GM18951 (cell line): ENCODE results near the gene IREB2.

Experiments
- POLR2A ChIP-seq: IDR thresholded peaks from 4 replicates; pipeline ENCODE4 v1.6.1; 2011; ENCODE audit warnings: mild to moderate bottlenecking; ENCODE audit not compliant: insufficient read length, insufficient read depth; ENCODE audit errors: extremely low read depth
- in situ Hi-C: fragments of 300-500 bp; cut with MboI; formaldehyde crosslinking; loops from one replicate; pipeline ENCODE4 v1.12.0; 2022; ENCODE audit warnings: low sequenced_read_pairs, mixed read lengths, inconsistent platforms; ENCODE audit not compliant: unreplicated experiment

The IREB2 gene

DNA sequence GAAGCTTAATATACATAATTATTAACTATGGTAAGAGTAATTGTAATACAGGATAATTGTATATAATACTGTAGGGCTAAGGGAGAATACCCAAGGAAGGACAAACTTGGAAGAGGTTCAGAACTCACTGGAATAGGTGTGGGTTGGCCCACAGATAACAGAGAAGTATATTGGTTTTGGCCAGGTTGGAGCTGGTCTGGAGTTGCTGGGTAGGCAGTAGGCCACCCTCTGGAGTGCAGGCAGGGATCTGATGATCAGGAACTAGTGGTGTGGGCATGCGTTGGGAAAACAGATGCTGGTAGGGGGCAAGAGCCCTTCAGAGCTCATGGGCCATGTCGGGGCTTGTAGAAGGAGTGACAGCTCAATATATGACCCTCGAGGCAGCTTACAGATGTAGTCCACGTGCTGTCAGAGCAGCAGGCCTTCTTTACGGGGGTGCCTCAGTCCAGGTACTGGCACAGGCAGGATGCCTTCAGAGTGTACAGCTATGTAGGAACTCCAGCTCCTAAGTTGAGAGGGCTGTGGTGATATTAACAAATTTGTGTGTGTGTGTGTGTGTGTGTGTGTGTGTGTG is 12.4 kb downstream of the IREB2 start:
- TF ChIP-seq POLR2A, result no peak
- in situ Hi-C loops, result no loop called here

DNA sequence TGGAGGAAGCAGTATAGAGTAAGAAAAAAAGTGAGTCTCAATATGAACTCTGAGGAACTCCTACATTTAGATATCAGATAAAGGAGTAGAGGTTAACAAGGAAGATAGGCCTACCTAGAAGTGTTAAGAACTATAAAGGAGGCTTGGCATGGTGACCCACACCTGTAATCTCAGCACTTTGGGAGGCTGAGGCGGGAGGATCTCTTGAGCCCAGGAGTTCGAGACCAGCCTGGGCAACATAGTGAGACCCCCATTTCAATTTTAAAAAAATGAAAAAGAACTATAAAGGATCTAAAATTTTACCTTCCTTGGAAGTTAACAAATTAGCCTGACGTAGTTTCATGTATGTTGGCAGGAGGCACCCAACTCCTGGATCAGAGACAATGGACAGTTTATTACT is 14.5 kb downstream of the IREB2 start:
- no peak for TF ChIP-seq POLR2A
- in situ Hi-C loops, result no loop called here

DNA sequence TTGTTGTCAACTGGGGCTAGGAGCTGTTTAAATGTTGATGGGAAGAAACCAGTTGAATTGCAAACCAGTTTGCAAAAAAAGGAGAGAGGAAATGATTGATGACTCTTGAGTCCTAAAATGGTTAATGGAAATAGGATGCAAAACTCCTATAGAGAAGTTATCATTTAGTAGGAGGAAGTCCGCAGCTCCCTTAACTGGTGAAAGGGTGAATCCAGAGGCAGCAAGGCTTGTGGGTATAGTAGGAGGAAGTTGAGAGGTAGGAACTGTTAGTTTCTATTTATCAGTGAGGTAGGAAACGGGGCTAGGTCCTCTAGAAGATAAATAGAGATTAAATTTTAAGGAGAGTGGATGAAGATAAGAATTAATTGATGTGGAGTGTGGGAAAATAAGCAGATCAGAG is 15.4 kb downstream of the IREB2 start:
- in situ Hi-C loops, result no loop called here
- no peak for TF ChIP-seq POLR2A

DNA sequence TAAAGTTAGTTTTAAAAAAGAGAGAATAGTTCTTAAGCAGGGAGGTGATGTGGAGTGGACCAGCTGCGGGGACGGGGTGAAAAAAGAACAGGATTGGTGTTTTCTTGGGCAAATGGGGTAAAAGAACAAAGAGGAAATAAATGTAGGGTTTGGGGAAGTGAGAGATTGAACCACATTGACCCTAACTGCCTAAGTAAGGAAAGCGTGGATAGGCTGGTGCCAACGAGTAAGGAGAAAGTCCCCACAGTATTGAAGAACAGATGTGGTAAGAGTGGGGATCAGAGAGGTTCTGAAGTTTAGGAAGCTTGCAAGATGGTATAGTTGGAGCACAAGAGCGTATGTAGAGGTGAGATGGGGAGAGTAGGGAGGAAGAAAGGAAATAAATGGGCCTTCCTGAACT is 17.0 kb downstream of the IREB2 start:
- in situ Hi-C loops, result no loop called here
- TF ChIP-seq POLR2A, result no peak

DNA sequence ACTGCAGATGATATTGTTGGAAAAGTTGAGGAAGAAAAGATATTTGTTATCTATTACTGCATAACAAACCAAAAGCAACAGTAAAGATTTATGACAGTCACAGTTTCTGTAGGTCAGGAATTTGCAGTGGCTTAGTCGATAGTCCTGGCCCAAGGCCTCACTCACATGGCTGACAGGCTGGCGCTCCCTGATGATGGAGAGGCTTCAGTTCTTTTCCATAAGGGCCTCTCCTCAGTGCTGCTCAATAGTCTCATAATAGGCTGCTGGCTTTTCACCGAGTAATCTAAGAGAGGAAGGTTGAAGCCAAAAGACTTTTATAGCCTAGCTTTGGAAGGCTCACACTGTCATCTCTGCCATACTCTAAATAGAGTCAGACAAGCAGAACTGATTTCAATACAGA is 17.7 kb downstream of the IREB2 start:
- TF ChIP-seq POLR2A, result no peak
- in situ Hi-C loops, result no loop called here

- TF ChIP-seq POLR2A, result no peak
These were observed 18.4 kb downstream of the IREB2 start for GRCh38 chr15:78456426-78456825.

GRCh38 chr15:78457101-78457500 is 19.1 kb downstream of the IREB2 start:
- no peak for TF ChIP-seq POLR2A

More at GRCh38 chr15:78456426-78456825, 18.4 kb downstream of the IREB2 start:
- in situ Hi-C loops, result no loop called here

DNA sequence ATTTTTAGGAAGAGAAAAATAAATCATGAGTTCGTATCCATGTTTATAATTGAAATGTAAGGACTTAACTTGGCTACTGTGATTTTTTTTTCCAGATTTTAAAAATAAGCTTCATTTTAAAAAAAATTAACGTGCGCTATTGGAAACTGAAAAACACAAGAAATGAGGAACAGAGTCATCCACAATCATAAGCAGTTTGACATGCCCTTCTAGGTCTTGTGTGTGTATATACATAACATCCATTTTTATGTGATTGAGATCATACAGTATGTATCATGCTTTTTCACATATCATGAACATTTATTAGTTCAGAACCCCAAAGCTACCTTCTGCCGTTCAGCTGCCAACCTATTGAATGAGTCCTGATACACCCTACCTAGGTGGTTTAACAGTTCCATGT is 22.7 kb downstream of the IREB2 start:
- in situ Hi-C loops, result no loop called here
- no peak for TF ChIP-seq POLR2A

More at GRCh38 chr15:78457101-78457500, 19.1 kb downstream of the IREB2 start:
- in situ Hi-C loops, result no loop called here

- no peak for TF ChIP-seq POLR2A
- in situ Hi-C loops, result no loop called here
These were observed 23.3 kb downstream of the IREB2 start for GRCh38 chr15:78461171-78461888.

GRCh38 chr15:78469031-78469430 is 31.0 kb downstream of the IREB2 start:
- TF ChIP-seq POLR2A, result no peak
- in situ Hi-C loops, result no loop called here

DNA sequence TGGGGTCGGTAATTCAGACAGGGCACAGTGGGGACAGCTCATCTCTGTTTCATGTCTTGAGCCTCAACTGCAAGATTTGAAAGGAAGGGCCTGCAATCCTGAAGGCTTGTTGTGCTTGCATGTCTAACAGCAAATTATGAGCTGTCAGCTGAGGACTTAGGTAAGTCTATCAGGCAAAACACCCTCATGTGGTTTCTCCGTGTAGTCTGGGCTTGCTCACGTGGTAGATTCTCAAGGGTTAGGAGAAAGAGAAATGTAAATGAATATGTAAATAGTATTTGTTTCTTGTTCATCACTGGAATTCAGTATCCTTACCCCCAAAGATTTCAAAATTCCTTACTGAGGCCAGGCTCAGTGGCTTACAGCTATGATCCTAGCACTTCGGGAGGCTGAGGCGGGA is 39.3 kb downstream of the IREB2 start:
- no peak for TF ChIP-seq POLR2A
- in situ Hi-C loops, result no loop called here

GRCh38 chr15:78479650-78480049 is 41.6 kb downstream of the IREB2 start:
- in situ Hi-C loops, result no loop called here
- TF ChIP-seq POLR2A, result no peak

- in situ Hi-C loops, result no loop called here
- TF ChIP-seq POLR2A, result no peak
These were observed 43.9 kb downstream of the IREB2 start for GRCh38 chr15:78481917-78482316.

- in situ Hi-C loops, result no loop called here
- no peak for TF ChIP-seq POLR2A
These were observed 54.9 kb downstream of the IREB2 start for GRCh38 chr15:78492872-78493271.

DNA sequence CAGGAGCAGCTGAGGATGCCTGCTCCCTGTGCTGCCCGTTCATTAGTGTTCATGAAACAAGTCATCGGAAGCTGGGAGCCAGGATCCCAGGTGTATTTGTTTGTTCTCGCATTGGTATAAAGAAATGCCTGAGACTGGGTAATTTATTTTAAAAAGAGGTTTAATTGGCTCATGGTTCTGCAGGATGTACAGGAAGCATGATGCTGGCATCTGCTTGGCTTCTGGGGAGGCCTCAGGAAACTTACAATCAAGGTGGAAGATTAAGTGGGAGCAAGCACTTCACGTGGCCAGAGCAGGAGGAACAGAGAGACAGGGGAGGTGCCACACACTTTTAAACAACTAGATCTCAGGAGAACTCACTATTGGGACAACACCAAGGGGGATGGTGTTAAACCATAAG is 63.8 kb downstream of the IREB2 start:
- no peak for TF ChIP-seq POLR2A
- in situ Hi-C loops, result no loop called here

DNA sequence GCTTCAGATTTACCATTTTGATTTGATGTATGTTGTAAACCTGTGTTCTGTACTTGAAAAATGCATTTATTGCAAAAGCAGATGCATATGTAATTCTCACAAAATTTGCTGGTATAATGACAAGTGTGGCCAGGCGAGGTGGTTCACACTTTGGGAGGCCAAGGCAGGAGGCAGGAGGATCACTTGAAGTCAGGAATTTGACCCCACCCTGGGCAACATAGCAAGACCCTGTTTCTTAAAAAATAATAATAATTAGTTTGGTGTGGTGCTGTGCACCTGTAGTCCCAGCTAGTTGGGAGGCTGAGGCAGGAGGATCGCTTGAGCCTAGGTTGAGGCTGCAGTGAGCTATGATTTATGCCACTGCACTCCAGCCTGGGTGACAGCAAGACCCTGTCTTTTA is 64.6 kb downstream of the IREB2 start:
- in situ Hi-C loops, result no loop called here

More for the DNA sequence above, 64.6 kb downstream of the IREB2 start:
- no peak for TF ChIP-seq POLR2A
